ENCODE data around the gene NTMT1.

DNA sequence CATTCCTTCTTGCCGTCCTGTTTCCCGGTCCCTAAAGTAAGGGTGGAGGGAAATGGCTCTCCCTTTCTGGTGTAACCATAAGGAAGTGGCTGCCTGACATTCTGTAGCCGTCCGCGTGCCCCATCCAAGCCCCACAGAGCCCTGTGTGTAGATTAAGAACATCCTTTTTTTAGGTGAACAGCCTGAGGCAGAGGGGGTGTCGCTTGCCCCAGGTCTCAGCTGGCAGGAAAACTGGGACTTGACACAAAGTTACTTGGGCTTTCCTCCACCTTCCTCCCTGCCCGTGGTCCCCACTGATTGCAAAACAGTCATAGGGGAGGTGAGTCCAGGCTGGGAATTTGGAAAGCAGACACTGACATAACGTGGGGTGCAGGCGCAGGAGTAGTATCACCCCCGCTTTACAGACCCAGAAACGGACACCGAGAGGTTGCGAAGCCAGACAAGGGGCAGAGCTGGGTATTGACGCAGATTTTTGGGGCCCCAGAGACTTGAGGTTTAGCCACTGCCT lies 27.8 kb upstream of the NTMT1 start:
- TF ChIP-seq RAD21 (conservative IDR thresholded peaks at IDR 0.05 in 1 of 2, IDR thresholded peaks at IDR 0.05 in 1 of 2) (no peak), ZFP36 (IDR thresholded peaks at IDR 0.05; ENCODE audit: borderline replicate concordance, partially characterized antibody) (no peak), BHLHE40 (IDR thresholded peaks at IDR 0.05; ENCODE audit: low read depth, low read length) (no peak), POLR2A (IDR thresholded peaks at IDR 0.05; ENCODE audit: low read length) (no peak), ZSCAN20 (CRISPR knock-in tag; IDR thresholded peaks at IDR 0.05) (no peak), MYC (IDR thresholded peaks at IDR 0.05; ENCODE audit: borderline replicate concordance, low read length) (no peak), EP300 (IDR thresholded peaks at IDR 0.05) (no peak), KDM1A (IDR thresholded peaks at IDR 0.05; ENCODE audit: low read depth) (no peak)
- TF ChIP-seq, protein P1, sequence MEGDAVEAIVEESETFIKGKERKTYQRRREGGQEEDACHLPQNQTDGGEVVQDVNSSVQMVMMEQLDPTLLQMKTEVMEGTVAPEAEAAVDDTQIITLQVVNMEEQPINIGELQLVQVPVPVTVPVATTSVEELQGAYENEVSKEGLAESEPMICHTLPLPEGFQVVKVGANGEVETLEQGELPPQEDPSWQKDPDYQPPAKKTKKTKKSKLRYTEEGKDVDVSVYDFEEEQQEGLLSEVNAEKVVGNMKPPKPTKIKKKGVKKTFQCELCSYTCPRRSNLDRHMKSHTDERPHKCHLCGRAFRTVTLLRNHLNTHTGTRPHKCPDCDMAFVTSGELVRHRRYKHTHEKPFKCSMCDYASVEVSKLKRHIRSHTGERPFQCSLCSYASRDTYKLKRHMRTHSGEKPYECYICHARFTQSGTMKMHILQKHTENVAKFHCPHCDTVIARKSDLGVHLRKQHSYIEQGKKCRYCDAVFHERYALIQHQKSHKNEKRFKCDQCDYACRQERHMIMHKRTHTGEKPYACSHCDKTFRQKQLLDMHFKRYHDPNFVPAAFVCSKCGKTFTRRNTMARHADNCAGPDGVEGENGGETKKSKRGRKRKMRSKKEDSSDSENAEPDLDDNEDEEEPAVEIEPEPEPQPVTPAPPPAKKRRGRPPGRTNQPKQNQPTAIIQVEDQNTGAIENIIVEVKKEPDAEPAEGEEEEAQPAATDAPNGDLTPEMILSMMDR (IDR thresholded peaks at IDR 0.05), result no peak
- TF ChIP-seq, protein P2, sequence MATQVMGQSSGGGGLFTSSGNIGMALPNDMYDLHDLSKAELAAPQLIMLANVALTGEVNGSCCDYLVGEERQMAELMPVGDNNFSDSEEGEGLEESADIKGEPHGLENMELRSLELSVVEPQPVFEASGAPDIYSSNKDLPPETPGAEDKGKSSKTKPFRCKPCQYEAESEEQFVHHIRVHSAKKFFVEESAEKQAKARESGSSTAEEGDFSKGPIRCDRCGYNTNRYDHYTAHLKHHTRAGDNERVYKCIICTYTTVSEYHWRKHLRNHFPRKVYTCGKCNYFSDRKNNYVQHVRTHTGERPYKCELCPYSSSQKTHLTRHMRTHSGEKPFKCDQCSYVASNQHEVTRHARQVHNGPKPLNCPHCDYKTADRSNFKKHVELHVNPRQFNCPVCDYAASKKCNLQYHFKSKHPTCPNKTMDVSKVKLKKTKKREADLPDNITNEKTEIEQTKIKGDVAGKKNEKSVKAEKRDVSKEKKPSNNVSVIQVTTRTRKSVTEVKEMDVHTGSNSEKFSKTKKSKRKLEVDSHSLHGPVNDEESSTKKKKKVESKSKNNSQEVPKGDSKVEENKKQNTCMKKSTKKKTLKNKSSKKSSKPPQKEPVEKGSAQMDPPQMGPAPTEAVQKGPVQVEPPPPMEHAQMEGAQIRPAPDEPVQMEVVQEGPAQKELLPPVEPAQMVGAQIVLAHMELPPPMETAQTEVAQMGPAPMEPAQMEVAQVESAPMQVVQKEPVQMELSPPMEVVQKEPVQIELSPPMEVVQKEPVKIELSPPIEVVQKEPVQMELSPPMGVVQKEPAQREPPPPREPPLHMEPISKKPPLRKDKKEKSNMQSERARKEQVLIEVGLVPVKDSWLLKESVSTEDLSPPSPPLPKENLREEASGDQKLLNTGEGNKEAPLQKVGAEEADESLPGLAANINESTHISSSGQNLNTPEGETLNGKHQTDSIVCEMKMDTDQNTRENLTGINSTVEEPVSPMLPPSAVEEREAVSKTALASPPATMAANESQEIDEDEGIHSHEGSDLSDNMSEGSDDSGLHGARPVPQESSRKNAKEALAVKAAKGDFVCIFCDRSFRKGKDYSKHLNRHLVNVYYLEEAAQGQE (IDR thresholded peaks at IDR 0.05), result no peak
- TF ChIP-seq, protein P3, sequence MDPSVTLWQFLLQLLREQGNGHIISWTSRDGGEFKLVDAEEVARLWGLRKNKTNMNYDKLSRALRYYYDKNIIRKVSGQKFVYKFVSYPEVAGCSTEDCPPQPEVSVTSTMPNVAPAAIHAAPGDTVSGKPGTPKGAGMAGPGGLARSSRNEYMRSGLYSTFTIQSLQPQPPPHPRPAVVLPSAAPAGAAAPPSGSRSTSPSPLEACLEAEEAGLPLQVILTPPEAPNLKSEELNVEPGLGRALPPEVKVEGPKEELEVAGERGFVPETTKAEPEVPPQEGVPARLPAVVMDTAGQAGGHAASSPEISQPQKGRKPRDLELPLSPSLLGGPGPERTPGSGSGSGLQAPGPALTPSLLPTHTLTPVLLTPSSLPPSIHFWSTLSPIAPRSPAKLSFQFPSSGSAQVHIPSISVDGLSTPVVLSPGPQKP (IDR thresholded peaks at IDR 0.05; ENCODE audit: low read depth, low read length), result no peak

Measured in A549 (cell line).